A549 (cell line): Measurements from ENCODE around the gene GNAO1.

Source experiments
- CHD2 ChIP-seq: fragments of 150-350 bp; IDR thresholded peaks from 2 replicates; pipeline ENCODE4 v1.6.1; 2014; ENCODE audit warnings: low read length; ENCODE audit not compliant: partially characterized antibody
- REST ChIP-seq: fragments of 200-600 bp; sonication (generic); IDR thresholded peaks from 2 replicates; pipeline ENCODE4 v1.6.1; 2016; ENCODE audit warnings: antibody characterized with exemption, mild to moderate bottlenecking, moderate library complexity
- TF ChIP-seq, protein P1 (sequence below): fragments of >200 bp; sonication (Bioruptor Twin); formaldehyde crosslinking; IDR thresholded peaks from 3 replicates; pipeline ENCODE4 v1.5.1; 2016

GRCh38 chr16:56312028-56312300 lies 120.7 kb downstream of the GNAO1 start:
- TF ChIP-seq REST (no peak), CHD2 (no peak)
- TF ChIP-seq, protein P1, sequence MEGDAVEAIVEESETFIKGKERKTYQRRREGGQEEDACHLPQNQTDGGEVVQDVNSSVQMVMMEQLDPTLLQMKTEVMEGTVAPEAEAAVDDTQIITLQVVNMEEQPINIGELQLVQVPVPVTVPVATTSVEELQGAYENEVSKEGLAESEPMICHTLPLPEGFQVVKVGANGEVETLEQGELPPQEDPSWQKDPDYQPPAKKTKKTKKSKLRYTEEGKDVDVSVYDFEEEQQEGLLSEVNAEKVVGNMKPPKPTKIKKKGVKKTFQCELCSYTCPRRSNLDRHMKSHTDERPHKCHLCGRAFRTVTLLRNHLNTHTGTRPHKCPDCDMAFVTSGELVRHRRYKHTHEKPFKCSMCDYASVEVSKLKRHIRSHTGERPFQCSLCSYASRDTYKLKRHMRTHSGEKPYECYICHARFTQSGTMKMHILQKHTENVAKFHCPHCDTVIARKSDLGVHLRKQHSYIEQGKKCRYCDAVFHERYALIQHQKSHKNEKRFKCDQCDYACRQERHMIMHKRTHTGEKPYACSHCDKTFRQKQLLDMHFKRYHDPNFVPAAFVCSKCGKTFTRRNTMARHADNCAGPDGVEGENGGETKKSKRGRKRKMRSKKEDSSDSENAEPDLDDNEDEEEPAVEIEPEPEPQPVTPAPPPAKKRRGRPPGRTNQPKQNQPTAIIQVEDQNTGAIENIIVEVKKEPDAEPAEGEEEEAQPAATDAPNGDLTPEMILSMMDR: no peak
